GM23248 (cell line): ENCODE results near the gene UBXN6. TPM values are rescaled to one million over a fixed set of nuclear protein-coding genes. Genes with fewer than 3 reads are reported as not detected.

ENCODE experiments used
- DNase-seq: peaks from one replicate; pipeline ENCODE4 v3.0.0-alpha.2; 2015
- H2AFZ ChIP-seq: fragments of 200-600 bp; sonication (generic); 2 replicates; pipeline ENCODE4 v1.6.1; 2016; ENCODE audit warnings: antibody characterized with exemption
- H3F3A ChIP-seq: fragments of 200-600 bp; sonication (generic); 2 replicates; pipeline ENCODE4 v1.6.1; 2016; ENCODE audit warnings: mild to moderate bottlenecking, antibody characterized with exemption, mixed run types; ENCODE audit not compliant: insufficient read depth
- H3K27ac ChIP-seq: fragments of 200-600 bp; sonication (generic); 2 replicates; pipeline ENCODE4 v1.5.1; 2016; ENCODE audit warnings: mild to moderate bottlenecking
- H3K27me3 ChIP-seq: fragments of 200-600 bp; sonication (generic); replicated peaks from 2 replicates; pipeline ENCODE4 v1.6.1; 2016; ENCODE audit warnings: mild to moderate bottlenecking; ENCODE audit not compliant: insufficient read depth
- H3K36me3 ChIP-seq: fragments of 200-600 bp; sonication (generic); 2 replicates; pipeline ENCODE4 v1.6.1; 2016; ENCODE audit warnings: low read depth, mild to moderate bottlenecking
- H3K4me1 ChIP-seq: fragments of 200-600 bp; sonication (generic); 2 replicates; pipeline ENCODE4 v1.6.1; 2016; ENCODE audit warnings: mild to moderate bottlenecking; ENCODE audit not compliant: insufficient read depth
- H3K4me2 ChIP-seq: fragments of 200-600 bp; sonication (generic); one replicate; pipeline ENCODE4 v1.6.1; 2016; ENCODE audit warnings: mild to moderate bottlenecking; ENCODE audit not compliant: unreplicated experiment
- H3K4me3 ChIP-seq: fragments of 200-600 bp; sonication (generic); 2 replicates; pipeline ENCODE4 v1.5.1; 2016; ENCODE audit warnings: mild to moderate bottlenecking
- H3K79me2 ChIP-seq: fragments of 200-600 bp; sonication (generic); 2 replicates; pipeline ENCODE4 v1.6.1; 2016; ENCODE audit warnings: mild to moderate bottlenecking; ENCODE audit not compliant: insufficient read depth
- H3K9ac ChIP-seq: fragments of 200-600 bp; sonication (generic); 2 replicates; pipeline ENCODE4 v1.6.1; 2016; ENCODE audit warnings: mild to moderate bottlenecking
- H3K9me2 ChIP-seq: fragments of 200-600 bp; sonication (generic); 2 replicates; pipeline ENCODE4 v1.6.1; 2016; ENCODE audit warnings: mixed run types, mild to moderate bottlenecking, moderate library complexity; ENCODE audit not compliant: insufficient read depth
- H3K9me3 ChIP-seq: fragments of 200-600 bp; sonication (generic); one replicate; pipeline ENCODE4 v1.6.1; 2017; ENCODE audit warnings: low read depth
- H4K20me1 ChIP-seq: fragments of 200-600 bp; sonication (generic); 2 replicates; pipeline ENCODE4 v1.6.0; 2016; ENCODE audit not compliant: insufficient read depth
- EZH2 ChIP-seq: fragments of 200-600 bp; sonication (generic); IDR thresholded peaks from 2 replicates; pipeline ENCODE4 v1.6.1; 2018; ENCODE audit warnings: antibody characterized with exemption, mild to moderate bottlenecking; ENCODE audit not compliant: insufficient read depth, poor library complexity, severe bottlenecking
- EZH2phosphoT487 ChIP-seq: fragments of 200-600 bp; sonication (generic); IDR thresholded peaks from 2 replicates; pipeline ENCODE4 v1.6.1; 2018; ENCODE audit warnings: antibody characterized with exemption, moderate library complexity, mild to moderate bottlenecking, low read depth; ENCODE audit not compliant: insufficient read depth
- WGBS, 2 experiments: methylation state at CpG; one replicate each; pipeline ENCODE4 v1.1.6; 2015 to 2017; ENCODE audit warnings: low lambda C conversion rate in 2 of 2, low coverage in 1 of 2; ENCODE audit errors: missing lambda C conversion rate in 2 of 2; 5-methylcytosine and 5-hydroxymethylcytosine counted together
- in situ Hi-C: fragments of 300-500 bp; cut with MboI; formaldehyde crosslinking; loops from 2 replicates; pipeline ENCODE4 v1.15.0; 2020
- polyA plus RNA-seq: library from polyadenylated mRNA; unstranded; fragments of >200 nt; fragmentation: Nextera tagmentation; extraction: Ambion mirVana; gene quantifications from 2 replicates; pipeline ENCODE4 v1.2.1, GENCODE V29; 2016
- total RNA-seq: library from RNA; depleted of rRNA; stranded (reverse); fragments of >200 nt; shearing (Covaris generic); gene quantifications from 2 replicates; pipeline ENCODE4 v1.2.3, GENCODE V29; 2014

The UBXN6 gene
- total and polyA plus RNA-seq, 2 experiments from 2014 or later = 45.8 to 113 TPM

- in situ Hi-C loops = no loop called here
- Histone ChIP-seq H3K27me3 (no peaks in the 10 kb centered on the region), H3K4me1 (no peaks in the 10 kb centered on the region), H3K27ac (no peak overlapping the region), H3K9me2 (no peaks in the 10 kb centered on the region), H2AFZ (no peak overlapping the region), H4K20me1 (no peaks in the 10 kb centered on the region), H3K36me3 (no peaks in the 10 kb centered on the region; the same call in 1 of the 2 replicates), H3K9ac (no peak overlapping the region), H3F3A (no peaks in the 10 kb centered on the region), H3K9me3 (no peaks in the 10 kb centered on the region), H3K79me2 (no peaks in the 10 kb centered on the region), H3K4me3 (no peak overlapping the region), H3K4me2 (no peak overlapping the region)
- WGBS, 2 experiments = 75 to 82% methylated on average over 21 to 22 of the region's 22 CpGs
- no peak for DNase-seq
- TF ChIP-seq EZH2phosphoT487 (no peak), EZH2 (no peak)
Observed at GRCh38 chr19:4441994-4442818, 15.4 kb downstream of the UBXN6 start.

GRCh38 chr19:4439243-4439642 lies 18.4 kb downstream of the UBXN6 start:
- no peaks in the 10 kb centered on the region for H3F3A ChIP-seq
- no peaks in the 10 kb centered on the region for H4K20me1 ChIP-seq
- H3K9me2 ChIP-seq = no peaks in the 10 kb centered on the region
- H2AFZ ChIP-seq = no peak overlapping the region
- H3K27me3 ChIP-seq = no peaks in the 10 kb centered on the region
- H3K36me3 ChIP-seq = no peaks in the 10 kb centered on the region
- no peaks in the 10 kb centered on the region for H3K79me2 ChIP-seq
- no peak overlapping the region for H3K4me3 ChIP-seq
- in situ Hi-C loops = no loop called here
- no peak overlapping the region for H3K27ac ChIP-seq
- no peaks in the 10 kb centered on the region for H3K4me1 ChIP-seq
- no peak overlapping the region for H3K9ac ChIP-seq
- H3K9me3 ChIP-seq = no peaks in the 10 kb centered on the region
- no peak for TF ChIP-seq EZH2
- TF ChIP-seq EZH2phosphoT487 = no peak
- WGBS, 2 experiments = 90% methylated on average over 12 of the region's 12 CpGs
- H3K4me2 ChIP-seq = no peak overlapping the region
- DNase-seq = no peak

- H4K20me1 ChIP-seq = no peaks in the 10 kb centered on the region
- H2AFZ ChIP-seq = no peak overlapping the region
- no peaks in the 10 kb centered on the region for H3K9me3 ChIP-seq
- no peaks in the 10 kb centered on the region for H3K4me1 ChIP-seq
- H3K27me3 ChIP-seq = no peaks in the 10 kb centered on the region
- no peak overlapping the region for H3K27ac ChIP-seq
- in situ Hi-C loops = no loop called here
- 96% methylated on average over 10 of the region's 10 CpGs for WGBS, 2 experiments
- DNase-seq = no peak
- no peaks in the 10 kb centered on the region for H3K9me2 ChIP-seq
- H3K4me2 ChIP-seq = no peak overlapping the region
- no peaks in the 10 kb centered on the region for H3K79me2 ChIP-seq
- TF ChIP-seq EZH2phosphoT487 (no peak), EZH2 (no peak)
- no peak overlapping the region for H3K9ac ChIP-seq
- H3K36me3 ChIP-seq = no peaks in the 10 kb centered on the region
- H3F3A ChIP-seq = no peaks in the 10 kb centered on the region
- no peak overlapping the region for H3K4me3 ChIP-seq
Observed at GRCh38 chr19:4437103-4437502, 20.5 kb downstream of the UBXN6 start.

- no peak for DNase-seq
- no peak overlapping the region for H3K4me2 ChIP-seq
- no peaks in the 10 kb centered on the region for H3F3A ChIP-seq
- in situ Hi-C loops = no loop called here
- H2AFZ ChIP-seq = no peak overlapping the region
- H3K9me2 ChIP-seq = no peaks in the 10 kb centered on the region
- no peaks in the 10 kb centered on the region for H3K79me2 ChIP-seq
- 95 to 96% methylated on average over 7 of the region's 7 CpGs for WGBS, 2 experiments
- no peaks in the 10 kb centered on the region for H3K9me3 ChIP-seq
- H3K36me3 ChIP-seq = no peaks in the 10 kb centered on the region
- H4K20me1 ChIP-seq = no peaks in the 10 kb centered on the region
- TF ChIP-seq EZH2 = no peak
- no peak for TF ChIP-seq EZH2phosphoT487
- H3K27me3 ChIP-seq = no peaks in the 10 kb centered on the region
- no peak overlapping the region for H3K27ac ChIP-seq
- no peaks in the 10 kb centered on the region for H3K4me1 ChIP-seq
- H3K9ac ChIP-seq = no peak overlapping the region
- no peak overlapping the region for H3K4me3 ChIP-seq
Observed at GRCh38 chr19:4436231-4436630, 21.4 kb downstream of the UBXN6 start.

- no peaks in the 10 kb centered on the region for H3K9me3 ChIP-seq
- no peak for TF ChIP-seq EZH2
- TF ChIP-seq EZH2phosphoT487 = no peak
- no peaks in the 10 kb centered on the region for H4K20me1 ChIP-seq
- H2AFZ ChIP-seq = no peak overlapping the region
- 84 to 86% methylated on average over 9 of the region's 9 CpGs for WGBS, 2 experiments
- no peak overlapping the region for H3K9ac ChIP-seq
- H3K27ac ChIP-seq = no peak overlapping the region
- no peak overlapping the region for H3K4me3 ChIP-seq
- in situ Hi-C loops = no loop called here
- H3K4me1 ChIP-seq = no peaks in the 10 kb centered on the region
- no peaks in the 10 kb centered on the region for H3K79me2 ChIP-seq
- DNase-seq = no peak
- no peaks in the 10 kb centered on the region for H3K9me2 ChIP-seq
- no peaks in the 10 kb centered on the region for H3K27me3 ChIP-seq
- no peaks in the 10 kb centered on the region; the same call in 1 of the 2 replicates for H3K36me3 ChIP-seq
- H3F3A ChIP-seq = no peaks in the 10 kb centered on the region
- H3K4me2 ChIP-seq = no peak overlapping the region
Observed at GRCh38 chr19:4434391-4434790, 23.2 kb downstream of the UBXN6 start.
